PFSK-1 (cell line): Measurements from ENCODE around the gene HM13.

Source experiments
- POLR2AphosphoS5 ChIP-seq: IDR thresholded peaks from 2 replicates; pipeline ENCODE4 v1.6.1; 2012; ENCODE audit warnings: low read depth, mild to moderate bottlenecking, control low read depth, low read length, moderate library complexity
- TF ChIP-seq, protein P1 (sequence below), 2 experiments: IDR thresholded peaks; 2 replicates each; pipeline versions ENCODE4 v1.6.1 to v1.8.0; 2011 to 2012; ENCODE audit warnings: low read depth in 2 of 2, low read length in 2 of 2, control low read depth in 1 of 2, inconsistent platforms in 1 of 2, mild to moderate bottlenecking in 1 of 2, moderate library complexity in 1 of 2; ENCODE audit not compliant: insufficient read depth in 1 of 2

GRCh38 chr20:31490752-31491151, 23.5 kb upstream of the HM13 start:
- no peak for TF ChIP-seq POLR2AphosphoS5
- TF ChIP-seq, protein P1, sequence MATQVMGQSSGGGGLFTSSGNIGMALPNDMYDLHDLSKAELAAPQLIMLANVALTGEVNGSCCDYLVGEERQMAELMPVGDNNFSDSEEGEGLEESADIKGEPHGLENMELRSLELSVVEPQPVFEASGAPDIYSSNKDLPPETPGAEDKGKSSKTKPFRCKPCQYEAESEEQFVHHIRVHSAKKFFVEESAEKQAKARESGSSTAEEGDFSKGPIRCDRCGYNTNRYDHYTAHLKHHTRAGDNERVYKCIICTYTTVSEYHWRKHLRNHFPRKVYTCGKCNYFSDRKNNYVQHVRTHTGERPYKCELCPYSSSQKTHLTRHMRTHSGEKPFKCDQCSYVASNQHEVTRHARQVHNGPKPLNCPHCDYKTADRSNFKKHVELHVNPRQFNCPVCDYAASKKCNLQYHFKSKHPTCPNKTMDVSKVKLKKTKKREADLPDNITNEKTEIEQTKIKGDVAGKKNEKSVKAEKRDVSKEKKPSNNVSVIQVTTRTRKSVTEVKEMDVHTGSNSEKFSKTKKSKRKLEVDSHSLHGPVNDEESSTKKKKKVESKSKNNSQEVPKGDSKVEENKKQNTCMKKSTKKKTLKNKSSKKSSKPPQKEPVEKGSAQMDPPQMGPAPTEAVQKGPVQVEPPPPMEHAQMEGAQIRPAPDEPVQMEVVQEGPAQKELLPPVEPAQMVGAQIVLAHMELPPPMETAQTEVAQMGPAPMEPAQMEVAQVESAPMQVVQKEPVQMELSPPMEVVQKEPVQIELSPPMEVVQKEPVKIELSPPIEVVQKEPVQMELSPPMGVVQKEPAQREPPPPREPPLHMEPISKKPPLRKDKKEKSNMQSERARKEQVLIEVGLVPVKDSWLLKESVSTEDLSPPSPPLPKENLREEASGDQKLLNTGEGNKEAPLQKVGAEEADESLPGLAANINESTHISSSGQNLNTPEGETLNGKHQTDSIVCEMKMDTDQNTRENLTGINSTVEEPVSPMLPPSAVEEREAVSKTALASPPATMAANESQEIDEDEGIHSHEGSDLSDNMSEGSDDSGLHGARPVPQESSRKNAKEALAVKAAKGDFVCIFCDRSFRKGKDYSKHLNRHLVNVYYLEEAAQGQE (IDR thresholded peaks at IDR 0.05; ENCODE audit: insufficient read depth in 1 of 2, low read depth in 2 of 2, low read length in 2 of 2): no peak
